WTC11 (cell line): ENCODE data around the gene ENOX2. TPM values are rescaled to one million over a fixed set of nuclear protein-coding genes. Genes with fewer than 3 reads are reported as not detected.

ENCODE experiments used
- ATAC-seq: fragments of 200-7000 bp; cut with Tn5 transposase; 2 replicates; pipeline ENCODE4 v1.10.0; 2021; ENCODE audit warnings: mild to moderate bottlenecking, moderate library complexity
- CTCF ChIA-PET: fragments of 300-600 bp; sonication (Branson Sonifier 250); formaldehyde crosslinking; loops from one replicate; lab custom pipeline; 2021; ENCODE audit warnings: antibody characterized with exemption; lab: Charles Lee
- POLR2A ChIA-PET: fragments of 350-600 bp; sonication (Branson Sonifier 250); formaldehyde crosslinking; loops from one replicate; lab custom pipeline; 2021; ENCODE audit warnings: antibody characterized with exemption; lab: Charles Lee
- DNase-seq: peaks from one replicate; pipeline ENCODE4 v3.0.0; 2021; ENCODE audit warnings: low spot score
- H3K27ac Mint-ChIP-seq: 2 replicates; pipeline ENCODE4 v1.8.0; 2021; ENCODE audit warnings: mixed read lengths
- H3K27me3 Mint-ChIP-seq: 2 replicates; pipeline ENCODE4 v1.8.0; 2021; ENCODE audit warnings: low read depth, mild to moderate bottlenecking, moderate library complexity, mixed read lengths
- H3K36me3 Mint-ChIP-seq: 2 replicates; pipeline ENCODE4 v1.8.0; 2021; ENCODE audit warnings: mixed read lengths
- H3K4me1 Mint-ChIP-seq: 2 replicates; pipeline ENCODE4 v1.8.0; 2022; ENCODE audit warnings: mixed read lengths
- H3K4me3 Mint-ChIP-seq: 2 replicates; pipeline ENCODE4 v1.8.0; 2021; ENCODE audit warnings: mild to moderate bottlenecking, moderate library complexity, mixed read lengths
- H3K9me3 Mint-ChIP-seq: 2 replicates; pipeline ENCODE4 v1.8.0; 2021; ENCODE audit warnings: mixed read lengths
- CBFB ChIP-seq: sonication (generic); formaldehyde crosslinking; IDR thresholded peaks from 2 replicates; pipeline ENCODE4 v1.8.1; 2022; ENCODE audit warnings: mild to moderate bottlenecking, low read depth, missing genetic modification reagents
- E2F4 ChIP-seq: sonication (generic); formaldehyde crosslinking; IDR thresholded peaks from 2 replicates; pipeline ENCODE4 v1.8.1; 2022; ENCODE audit warnings: low read depth, mild to moderate bottlenecking, moderate library complexity, missing genetic modification reagents, borderline replicate concordance
- ERG ChIP-seq: fragments of 250-450 bp; sonication (Bioruptor Pico); IDR thresholded peaks from 2 replicates; pipeline ENCODE4 v1.8.0; 2021; ENCODE audit warnings: mild to moderate bottlenecking
- KAT7 ChIP-seq: sonication (generic); formaldehyde crosslinking; IDR thresholded peaks from 2 replicates; pipeline ENCODE4 v1.8.1; 2023; ENCODE audit warnings: missing genetic modification reagents, mild to moderate bottlenecking, borderline replicate concordance
- NR1H2 ChIP-seq: sonication (generic); formaldehyde crosslinking; IDR thresholded peaks from 2 replicates; pipeline ENCODE4 v1.9.0; 2021; ENCODE audit warnings: mild to moderate bottlenecking, moderate library complexity, missing genetic modification reagents
- NR2C2 ChIP-seq: sonication (generic); formaldehyde crosslinking; IDR thresholded peaks from 2 replicates; pipeline ENCODE4 v1.8.0; 2022; ENCODE audit warnings: mild to moderate bottlenecking, missing genetic modification reagents
- NR3C1 ChIP-seq: sonication (generic); formaldehyde crosslinking; conservative IDR thresholded peaks from 2 replicates; pipeline ENCODE4 v1.8.1; 2023; ENCODE audit warnings: low read depth, mild to moderate bottlenecking, missing genetic modification reagents
- OVOL2 ChIP-seq: fragments of 250-450 bp; sonication (Bioruptor Pico); IDR thresholded peaks from 2 replicates; pipeline ENCODE4 v1.9.0; 2021; ENCODE audit warnings: mild to moderate bottlenecking, borderline replicate concordance
- RORB ChIP-seq: fragments of 250-450 bp; sonication (Bioruptor Pico); IDR thresholded peaks from 2 replicates; pipeline ENCODE4 v1.9.0; 2021; ENCODE audit warnings: mild to moderate bottlenecking
- SOX15 ChIP-seq: fragments of 250-450 bp; sonication (Bioruptor Pico); IDR thresholded peaks from 2 replicates; pipeline ENCODE4 v1.9.0; 2021; ENCODE audit warnings: mild to moderate bottlenecking
- TCF7 ChIP-seq: sonication (generic); formaldehyde crosslinking; IDR thresholded peaks from 2 replicates; pipeline ENCODE4 v1.8.0; 2022; ENCODE audit warnings: mild to moderate bottlenecking, low read depth, missing genetic modification reagents, moderate library complexity
- TEAD1 ChIP-seq: sonication (generic); formaldehyde crosslinking; IDR thresholded peaks from 2 replicates; pipeline ENCODE4 v1.8.0; 2022; ENCODE audit warnings: mild to moderate bottlenecking, missing genetic modification reagents
- TEAD4 ChIP-seq: sonication (generic); formaldehyde crosslinking; IDR thresholded peaks from 2 replicates; pipeline ENCODE4 v1.8.0; 2022; ENCODE audit warnings: mild to moderate bottlenecking, missing genetic modification reagents
- TP53 ChIP-seq: sonication (generic); formaldehyde crosslinking; IDR thresholded peaks from 2 replicates; pipeline ENCODE4 v1.8.1; 2023; ENCODE audit warnings: mild to moderate bottlenecking, missing genetic modification reagents
- USF2 ChIP-seq: sonication (generic); formaldehyde crosslinking; IDR thresholded peaks from 2 replicates; pipeline ENCODE4 v1.8.1; 2023; ENCODE audit warnings: mild to moderate bottlenecking, missing genetic modification reagents, moderate library complexity
- ZNF138 ChIP-seq: sonication (generic); formaldehyde crosslinking; conservative IDR thresholded peaks from 2 replicates; pipeline ENCODE4 v1.8.1; 2022; ENCODE audit warnings: mild to moderate bottlenecking, moderate library complexity, missing genetic modification reagents
- ZNF512 ChIP-seq: sonication (generic); formaldehyde crosslinking; IDR thresholded peaks from 2 replicates; pipeline ENCODE4 v1.8.1; 2022; ENCODE audit warnings: missing genetic modification reagents, borderline replicate concordance
- total RNA-seq: library from RNA; stranded (reverse); gene quantifications from 3 replicates; pipeline ENCODE4 v1.2.3, GENCODE V29; 2021
- TF ChIP-seq, protein P1 (sequence below): sonication (generic); formaldehyde crosslinking; IDR thresholded peaks from 2 replicates; pipeline ENCODE4 v1.8.1; 2023; ENCODE audit warnings: mild to moderate bottlenecking, missing genetic modification reagents
- TF ChIP-seq, protein P2 (sequence below): sonication (generic); formaldehyde crosslinking; IDR thresholded peaks from 2 replicates; pipeline ENCODE4 v1.8.0; 2023; ENCODE audit warnings: missing genetic modification reagents, mild to moderate bottlenecking, borderline replicate concordance
- TF ChIP-seq, protein P3 (sequence below): sonication (generic); formaldehyde crosslinking; IDR thresholded peaks from 2 replicates; pipeline ENCODE4 v1.8.0; 2022; ENCODE audit warnings: mild to moderate bottlenecking, missing genetic modification reagents

ENOX2 gene
- total RNA-seq, 1 experiment from 2014 or later: 13.8 TPM

- TF ChIP-seq, protein P1, sequence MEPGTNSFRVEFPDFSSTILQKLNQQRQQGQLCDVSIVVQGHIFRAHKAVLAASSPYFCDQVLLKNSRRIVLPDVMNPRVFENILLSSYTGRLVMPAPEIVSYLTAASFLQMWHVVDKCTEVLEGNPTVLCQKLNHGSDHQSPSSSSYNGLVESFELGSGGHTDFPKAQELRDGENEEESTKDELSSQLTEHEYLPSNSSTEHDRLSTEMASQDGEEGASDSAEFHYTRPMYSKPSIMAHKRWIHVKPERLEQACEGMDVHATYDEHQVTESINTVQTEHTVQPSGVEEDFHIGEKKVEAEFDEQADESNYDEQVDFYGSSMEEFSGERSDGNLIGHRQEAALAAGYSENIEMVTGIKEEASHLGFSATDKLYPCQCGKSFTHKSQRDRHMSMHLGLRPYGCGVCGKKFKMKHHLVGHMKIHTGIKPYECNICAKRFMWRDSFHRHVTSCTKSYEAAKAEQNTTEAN (CRISPR knock-in tag): no peak
- TF ChIP-seq RORB (CRISPR knock-in tag) (no peak), NR1H2 (CRISPR knock-in tag) (no peak)
- TF ChIP-seq, protein P2, sequence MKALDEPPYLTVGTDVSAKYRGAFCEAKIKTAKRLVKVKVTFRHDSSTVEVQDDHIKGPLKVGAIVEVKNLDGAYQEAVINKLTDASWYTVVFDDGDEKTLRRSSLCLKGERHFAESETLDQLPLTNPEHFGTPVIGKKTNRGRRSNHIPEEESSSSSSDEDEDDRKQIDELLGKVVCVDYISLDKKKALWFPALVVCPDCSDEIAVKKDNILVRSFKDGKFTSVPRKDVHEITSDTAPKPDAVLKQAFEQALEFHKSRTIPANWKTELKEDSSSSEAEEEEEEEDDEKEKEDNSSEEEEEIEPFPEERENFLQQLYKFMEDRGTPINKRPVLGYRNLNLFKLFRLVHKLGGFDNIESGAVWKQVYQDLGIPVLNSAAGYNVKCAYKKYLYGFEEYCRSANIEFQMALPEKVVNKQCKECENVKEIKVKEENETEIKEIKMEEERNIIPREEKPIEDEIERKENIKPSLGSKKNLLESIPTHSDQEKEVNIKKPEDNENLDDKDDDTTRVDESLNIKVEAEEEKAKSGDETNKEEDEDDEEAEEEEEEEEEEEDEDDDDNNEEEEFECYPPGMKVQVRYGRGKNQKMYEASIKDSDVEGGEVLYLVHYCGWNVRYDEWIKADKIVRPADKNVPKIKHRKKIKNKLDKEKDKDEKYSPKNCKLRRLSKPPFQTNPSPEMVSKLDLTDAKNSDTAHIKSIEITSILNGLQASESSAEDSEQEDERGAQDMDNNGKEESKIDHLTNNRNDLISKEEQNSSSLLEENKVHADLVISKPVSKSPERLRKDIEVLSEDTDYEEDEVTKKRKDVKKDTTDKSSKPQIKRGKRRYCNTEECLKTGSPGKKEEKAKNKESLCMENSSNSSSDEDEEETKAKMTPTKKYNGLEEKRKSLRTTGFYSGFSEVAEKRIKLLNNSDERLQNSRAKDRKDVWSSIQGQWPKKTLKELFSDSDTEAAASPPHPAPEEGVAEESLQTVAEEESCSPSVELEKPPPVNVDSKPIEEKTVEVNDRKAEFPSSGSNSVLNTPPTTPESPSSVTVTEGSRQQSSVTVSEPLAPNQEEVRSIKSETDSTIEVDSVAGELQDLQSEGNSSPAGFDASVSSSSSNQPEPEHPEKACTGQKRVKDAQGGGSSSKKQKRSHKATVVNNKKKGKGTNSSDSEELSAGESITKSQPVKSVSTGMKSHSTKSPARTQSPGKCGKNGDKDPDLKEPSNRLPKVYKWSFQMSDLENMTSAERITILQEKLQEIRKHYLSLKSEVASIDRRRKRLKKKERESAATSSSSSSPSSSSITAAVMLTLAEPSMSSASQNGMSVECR: no peak
Observed at GRCh38 chrX:130726661-130727060, 176.3 kb downstream of the ENOX2 start (continued).

GRCh38 chrX:130725519-130725918 is 177.5 kb downstream of the ENOX2 start:
- no peak for ATAC-seq
- CTCF ChIA-PET: no interaction called here
- DNase-seq: no peak
- peaks cover 30% of the 10 kb centered on the region for H3K9me3 Mint-ChIP-seq
- POLR2A ChIA-PET: no interaction called here
- peaks cover 18% of the 10 kb centered on the region for H3K36me3 Mint-ChIP-seq
- no peak overlapping the region for H3K4me3 Mint-ChIP-seq
- H3K27me3 Mint-ChIP-seq: peaks cover 8% of the 10 kb centered on the region
- H3K27ac Mint-ChIP-seq: no peak overlapping the region
- H3K4me1 Mint-ChIP-seq: peaks cover 4% of the 10 kb centered on the region
- no peak for TF ChIP-seq TEAD4
- no peak for TF ChIP-seq OVOL2
- TF ChIP-seq ERG (CRISPR knock-in tag): no peak
- no peak for TF ChIP-seq USF2
- TF ChIP-seq ZNF138 (CRISPR knock-in tag): no peak
- TF ChIP-seq ZNF512: no peak
- TF ChIP-seq, all 79 proteins: peak for 0

- H3K36me3 Mint-ChIP-seq: no peaks in the 10 kb centered on the region
- H3K4me1 Mint-ChIP-seq: peaks cover 29% of the 10 kb centered on the region
- H3K4me3 Mint-ChIP-seq: no peak overlapping the region
- peaks cover 17% of the 10 kb centered on the region for H3K27me3 Mint-ChIP-seq
- DNase-seq: no peak
- ChIA-PET CTCF (interaction anchor here (1.0 to 1.5 kb wide), 2 partner anchors 144 to 197 kb away, joined by 3 to 6 read pairs; no protein-coding TSS in a partner anchor), POLR2A (no interaction called here)
- no peaks in the 10 kb centered on the region for H3K9me3 Mint-ChIP-seq
- no peak overlapping the region for H3K27ac Mint-ChIP-seq
- ATAC-seq: no peak
- TF ChIP-seq TCF7: no peak
- TF ChIP-seq ERG (CRISPR knock-in tag): no peak
- no peak for TF ChIP-seq CBFB (CRISPR knock-in tag)
- TF ChIP-seq TP53 (CRISPR knock-in tag): no peak
- no peak for TF ChIP-seq KAT7 (CRISPR knock-in tag)
- no peak for TF ChIP-seq SOX15 (CRISPR knock-in tag)
- TF ChIP-seq, protein P3, sequence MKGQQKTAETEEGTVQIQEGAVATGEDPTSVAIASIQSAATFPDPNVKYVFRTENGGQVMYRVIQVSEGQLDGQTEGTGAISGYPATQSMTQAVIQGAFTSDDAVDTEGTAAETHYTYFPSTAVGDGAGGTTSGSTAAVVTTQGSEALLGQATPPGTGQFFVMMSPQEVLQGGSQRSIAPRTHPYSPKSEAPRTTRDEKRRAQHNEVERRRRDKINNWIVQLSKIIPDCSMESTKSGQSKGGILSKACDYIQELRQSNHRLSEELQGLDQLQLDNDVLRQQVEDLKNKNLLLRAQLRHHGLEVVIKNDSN (CRISPR knock-in tag): no peak
- no peak for TF ChIP-seq NR2C2 (CRISPR knock-in tag)
- TF ChIP-seq E2F4 (CRISPR knock-in tag): no peak
- TF ChIP-seq NR3C1: no peak
- TF ChIP-seq TEAD1 (CRISPR knock-in tag): no peak
Observed at GRCh38 chrX:130719413-130719812, 183.6 kb downstream of the ENOX2 start.
